Lower leg skin (tissue), 3 donors: Measurements from ENCODE around the gene MYB.

ENCODE experiments used
- POLR2A ChIP-seq, 2 donors: fragments of 450-650 bp; IDR thresholded peaks; one replicate each; pipeline ENCODE4 v1.6.1; 2016 to 2017; ENCODE audit warnings: antibody characterized with exemption in 2 of 2, mild to moderate bottlenecking in 1 of 2, moderate library complexity in 1 of 2
- TF ChIP-seq, protein P1 (sequence below), 3 donors: fragments of 450-650 bp; IDR thresholded peaks; one replicate each; pipeline ENCODE4 v1.5.1; 2016; ENCODE audit warnings: antibody characterized with exemption in 3 of 3, mild to moderate bottlenecking in 3 of 3, moderate library complexity in 2 of 3

DNA sequence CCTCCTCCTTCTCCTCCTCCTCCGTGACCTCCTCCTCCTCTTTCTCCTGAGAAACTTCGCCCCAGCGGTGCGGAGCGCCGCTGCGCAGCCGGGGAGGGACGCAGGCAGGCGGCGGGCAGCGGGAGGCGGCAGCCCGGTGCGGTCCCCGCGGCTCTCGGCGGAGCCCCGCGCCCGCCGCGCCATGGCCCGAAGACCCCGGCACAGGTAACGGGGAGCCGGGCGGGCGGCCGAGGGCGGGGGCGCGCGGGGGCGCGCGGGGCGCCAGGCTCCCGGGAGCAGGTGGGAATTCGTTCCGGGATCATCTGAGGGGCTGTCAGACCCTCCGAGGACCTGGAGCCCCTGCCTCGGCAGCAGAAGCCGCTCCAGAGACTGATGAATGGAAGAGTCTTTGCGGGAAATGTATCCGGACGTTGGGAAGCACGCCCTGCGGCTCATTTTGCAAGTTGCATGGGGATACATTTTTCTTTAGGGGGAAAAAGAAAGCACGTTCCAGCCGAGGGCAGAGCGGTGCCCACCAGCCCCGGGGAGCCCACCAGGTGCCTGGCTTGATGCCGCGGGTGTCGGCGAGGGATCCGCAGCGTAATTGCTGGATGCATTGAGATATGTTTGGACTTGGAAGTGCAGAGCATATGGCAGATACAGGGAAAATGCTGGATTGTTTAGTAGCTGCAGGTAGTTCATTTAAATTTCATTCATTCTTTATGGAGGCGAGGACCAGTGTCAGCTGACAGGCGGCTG, 394 bp downstream of the MYB start:
- no peak for TF ChIP-seq POLR2A (IDR thresholded peaks at IDR 0.05)
- TF ChIP-seq, protein P1, sequence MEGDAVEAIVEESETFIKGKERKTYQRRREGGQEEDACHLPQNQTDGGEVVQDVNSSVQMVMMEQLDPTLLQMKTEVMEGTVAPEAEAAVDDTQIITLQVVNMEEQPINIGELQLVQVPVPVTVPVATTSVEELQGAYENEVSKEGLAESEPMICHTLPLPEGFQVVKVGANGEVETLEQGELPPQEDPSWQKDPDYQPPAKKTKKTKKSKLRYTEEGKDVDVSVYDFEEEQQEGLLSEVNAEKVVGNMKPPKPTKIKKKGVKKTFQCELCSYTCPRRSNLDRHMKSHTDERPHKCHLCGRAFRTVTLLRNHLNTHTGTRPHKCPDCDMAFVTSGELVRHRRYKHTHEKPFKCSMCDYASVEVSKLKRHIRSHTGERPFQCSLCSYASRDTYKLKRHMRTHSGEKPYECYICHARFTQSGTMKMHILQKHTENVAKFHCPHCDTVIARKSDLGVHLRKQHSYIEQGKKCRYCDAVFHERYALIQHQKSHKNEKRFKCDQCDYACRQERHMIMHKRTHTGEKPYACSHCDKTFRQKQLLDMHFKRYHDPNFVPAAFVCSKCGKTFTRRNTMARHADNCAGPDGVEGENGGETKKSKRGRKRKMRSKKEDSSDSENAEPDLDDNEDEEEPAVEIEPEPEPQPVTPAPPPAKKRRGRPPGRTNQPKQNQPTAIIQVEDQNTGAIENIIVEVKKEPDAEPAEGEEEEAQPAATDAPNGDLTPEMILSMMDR (IDR thresholded peaks at IDR 0.05), result no peak
